ENCODE results near the gene GRK6.
"Not testable (repeated sequence)": the region's sequence is repeated elsewhere in the genome, so short reads cannot be mapped to it uniquely, and the experiment has no call there.

Gene GRK6

DNA sequence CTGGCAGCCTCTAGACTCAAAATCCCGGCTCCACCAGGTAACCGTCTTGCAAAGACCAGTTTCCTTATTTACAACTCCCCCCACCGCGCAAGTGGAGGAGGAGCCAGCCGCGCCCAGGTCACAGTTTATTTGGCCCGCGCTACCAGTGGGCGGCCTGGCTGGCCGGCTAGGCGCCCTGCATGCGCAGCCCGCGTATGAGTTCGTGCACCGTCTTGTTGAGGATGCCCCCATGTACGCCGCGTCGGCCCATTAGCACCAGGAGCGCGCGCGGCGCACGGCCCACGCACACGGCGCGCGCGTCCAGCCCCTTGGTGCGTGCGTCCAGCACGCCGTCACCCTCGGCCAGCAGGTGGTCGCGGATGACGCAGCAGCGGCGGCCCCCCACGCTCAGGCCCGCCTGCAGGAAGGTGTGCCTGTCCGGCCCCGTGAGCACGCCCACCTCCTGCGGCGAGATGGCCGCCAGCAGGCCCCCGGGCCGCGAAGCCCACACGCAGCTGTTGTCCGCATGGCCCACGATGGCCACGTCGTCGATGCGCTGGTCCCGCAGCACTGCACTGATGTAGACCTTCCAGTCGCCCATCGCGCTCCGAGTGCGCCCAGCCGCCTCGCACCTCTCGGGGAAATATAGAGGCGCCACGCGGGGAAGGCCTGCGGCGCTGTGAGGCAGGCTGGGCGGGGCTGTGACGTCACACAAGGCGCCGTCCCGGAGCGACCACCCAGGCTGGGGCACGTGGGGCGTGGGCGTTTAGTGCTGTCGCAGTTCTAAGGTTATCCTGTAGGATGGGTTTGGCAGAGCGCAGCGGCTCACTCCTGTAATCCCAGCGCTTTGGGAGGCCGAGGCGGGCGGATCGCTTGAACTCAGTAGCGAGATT, 26.2 kb upstream of the GRK6 start, which contains the start of gene PFN3:
Gene PFN3, minus strand, starts transcription at position 665 of the 872 bp plus-strand sequence. Its CDS starts 85 bp downstream, at position 580.
- DNase-seq, result no peak

DNA sequence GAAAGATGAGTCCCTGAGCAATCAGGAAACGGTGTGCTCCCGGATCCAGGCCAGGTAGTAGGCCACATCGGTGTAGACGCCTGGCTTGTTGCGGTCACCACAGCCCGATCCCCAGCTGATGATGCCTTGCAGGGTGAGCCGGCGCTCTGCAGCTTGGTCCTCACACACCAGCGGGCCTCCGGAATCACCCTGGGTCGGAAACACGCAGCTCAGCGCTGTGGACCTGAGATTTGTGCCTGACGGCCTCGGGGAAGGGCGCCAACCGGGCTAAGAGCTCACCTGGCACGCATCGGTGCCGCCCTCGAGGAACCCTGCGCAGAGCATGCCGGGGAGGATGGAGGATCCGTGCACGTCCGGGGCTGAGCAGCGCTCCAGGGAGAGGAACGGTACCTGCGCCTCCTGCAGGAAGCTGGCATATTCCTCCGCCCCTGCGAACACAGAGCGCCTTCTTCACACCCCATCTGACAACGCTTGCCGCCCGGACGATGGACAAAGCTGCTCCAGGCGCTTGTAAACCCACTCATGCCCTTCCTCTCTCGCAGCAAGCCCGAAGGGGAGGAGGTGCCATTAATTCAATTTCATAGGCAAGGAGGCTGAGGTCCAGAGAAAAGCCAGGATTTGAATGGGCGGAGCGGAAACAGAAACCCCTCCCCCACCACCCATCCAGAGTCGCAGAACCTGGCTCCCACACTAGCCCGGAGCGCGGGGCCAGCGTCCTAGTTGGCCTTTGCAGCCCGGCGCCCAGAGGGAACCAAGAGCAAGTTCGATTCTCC, 24.0 kb upstream of the GRK6 start:
- DNase-seq, result peak; percentile 65

DNA sequence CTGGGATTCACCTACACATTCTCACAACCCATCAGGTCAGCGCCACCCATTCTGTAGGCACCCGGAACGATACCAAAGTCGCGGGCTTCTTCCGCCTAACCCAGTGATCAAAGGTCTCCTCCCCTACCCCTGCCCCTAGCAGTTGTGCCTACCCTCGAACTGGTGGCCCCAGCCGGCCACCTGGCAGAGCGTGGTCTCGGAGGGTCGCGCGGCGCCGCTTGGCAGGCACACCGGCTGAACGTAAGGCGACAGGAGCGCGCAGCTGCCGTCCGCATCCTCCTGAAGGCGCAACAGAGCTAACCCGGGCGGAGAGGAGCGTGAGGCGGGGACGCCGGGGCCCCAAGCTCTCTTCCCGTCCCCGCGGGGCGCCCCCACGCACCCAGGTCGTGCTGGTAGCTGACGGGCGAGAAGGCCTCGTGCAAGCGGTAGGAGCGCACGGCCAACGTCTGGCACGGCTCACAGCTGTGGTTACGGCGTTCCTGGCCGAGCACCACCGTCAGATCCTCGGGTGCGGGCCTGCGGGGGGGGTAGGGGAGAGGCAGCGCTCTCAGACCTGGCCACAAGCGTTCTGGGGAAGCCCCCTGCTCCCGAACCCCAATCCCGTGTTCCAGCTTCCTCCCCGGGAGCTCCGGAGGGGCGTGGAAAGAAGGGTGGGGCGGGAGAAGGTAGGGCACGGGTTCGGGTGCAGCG, 23.2 kb upstream of the GRK6 start:
- peak; percentile 44 for DNase-seq

DNA sequence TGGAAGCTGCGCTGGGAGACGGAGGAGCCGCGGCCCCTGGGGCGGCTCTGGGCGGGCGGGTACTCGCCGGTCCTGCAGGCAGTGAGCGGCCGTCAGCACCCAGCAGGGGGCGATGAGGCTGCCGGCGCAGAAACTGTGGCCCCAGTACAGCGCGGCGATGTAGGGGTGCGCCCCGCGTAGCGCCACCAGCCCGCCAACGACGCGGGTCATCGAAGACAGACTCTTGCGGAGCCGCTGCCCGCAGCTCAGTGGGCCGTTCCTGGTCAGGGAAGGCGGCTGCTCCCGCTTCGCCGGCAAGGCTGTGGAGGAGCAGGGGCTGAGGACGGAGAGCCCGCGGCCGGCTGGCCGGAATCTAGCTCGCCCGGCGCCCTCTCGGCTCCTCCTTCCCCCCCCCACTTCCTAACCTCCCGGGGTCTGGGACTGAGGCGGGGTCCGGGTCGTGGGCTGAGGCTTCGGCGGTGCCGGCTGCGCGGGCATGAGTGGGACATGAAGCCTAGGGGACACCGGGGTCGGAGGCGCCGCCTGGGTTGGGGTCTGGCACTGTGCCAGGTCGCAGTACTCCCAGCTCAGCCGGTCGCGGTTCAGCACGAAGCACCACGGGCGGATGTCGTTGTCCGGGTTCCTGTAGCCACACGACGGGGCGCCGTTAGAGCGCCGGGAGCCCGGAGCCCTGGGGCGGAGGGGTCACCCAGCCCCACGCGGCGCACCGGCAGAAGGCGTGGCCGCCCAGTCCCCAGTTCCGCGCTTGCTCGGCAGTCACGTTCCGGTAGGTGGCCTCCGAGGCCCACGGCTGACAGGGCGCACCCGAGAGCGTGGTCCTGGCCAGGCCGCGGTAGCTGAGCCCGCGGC, 22.5 kb upstream of the GRK6 start:
- peak; percentile 79 for DNase-seq

DNA sequence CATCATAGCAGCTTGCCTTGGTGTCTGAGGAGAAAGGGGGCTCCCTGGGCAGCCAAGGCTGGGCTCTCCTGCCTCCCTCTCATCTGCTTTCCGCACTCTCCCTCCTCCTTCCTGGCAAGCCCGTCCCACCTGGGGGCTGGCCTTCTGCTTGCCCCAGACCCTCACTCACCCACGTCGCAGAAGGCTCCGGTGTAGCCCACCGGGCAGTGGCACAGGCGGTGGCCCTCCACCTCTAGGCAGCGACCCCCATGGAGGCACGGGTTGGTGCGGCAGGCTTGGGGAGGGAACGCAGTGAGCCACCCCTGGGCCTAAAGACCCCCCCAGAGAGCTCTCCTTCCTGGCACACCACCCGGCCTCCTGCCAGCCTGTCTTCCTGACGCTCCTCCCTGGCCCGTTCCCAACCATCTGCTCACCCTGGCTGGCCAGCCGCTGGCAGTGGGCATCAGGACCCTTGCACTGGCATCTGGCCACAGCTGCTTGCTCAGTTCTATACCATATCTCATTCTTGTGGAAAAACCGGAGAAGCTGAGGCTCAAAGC, 21.8 kb upstream of the GRK6 start:
- DNase-seq, result no peak

DNA sequence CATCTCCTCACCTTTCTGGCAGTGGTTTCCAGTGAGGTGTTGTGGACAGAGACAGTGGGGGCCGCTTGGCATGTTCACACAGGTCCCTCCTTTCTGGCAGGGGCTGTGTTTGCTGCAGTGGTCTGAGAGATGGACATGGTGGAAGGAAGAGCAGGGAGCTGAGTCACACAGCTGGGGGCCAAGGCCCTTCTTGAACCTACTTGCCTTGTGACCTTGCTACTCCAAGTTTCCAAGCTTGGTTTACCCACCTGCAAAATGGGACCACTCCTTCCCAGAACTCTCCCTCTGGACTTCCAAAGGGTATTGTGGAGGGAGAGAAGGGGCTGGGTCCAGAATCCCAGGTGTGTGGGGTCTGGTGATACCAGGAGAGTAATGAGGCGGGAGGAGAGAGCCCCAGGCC, 21.2 kb upstream of the GRK6 start:
- no peak for DNase-seq

DNA sequence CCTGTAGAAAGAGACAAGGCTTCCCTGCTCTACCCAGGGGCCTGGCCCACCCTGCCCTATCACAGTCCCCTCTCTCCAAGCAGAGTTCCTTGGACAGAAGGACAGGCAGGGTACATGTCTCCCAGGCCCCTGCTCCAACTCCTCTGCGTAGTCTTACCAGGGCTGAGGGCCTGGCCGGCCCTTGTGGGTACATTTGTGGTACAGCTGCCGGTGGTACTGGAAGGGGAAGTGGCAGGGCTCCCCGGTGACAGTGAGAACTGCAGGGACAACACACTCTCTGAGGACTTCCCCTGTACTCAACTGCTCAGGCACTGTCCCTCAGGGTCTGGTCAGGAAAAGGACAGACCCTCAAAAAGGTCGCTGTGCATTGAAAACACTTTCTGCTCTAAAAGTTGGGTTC, 20.7 kb upstream of the GRK6 start:
- no peak for DNase-seq

DNA sequence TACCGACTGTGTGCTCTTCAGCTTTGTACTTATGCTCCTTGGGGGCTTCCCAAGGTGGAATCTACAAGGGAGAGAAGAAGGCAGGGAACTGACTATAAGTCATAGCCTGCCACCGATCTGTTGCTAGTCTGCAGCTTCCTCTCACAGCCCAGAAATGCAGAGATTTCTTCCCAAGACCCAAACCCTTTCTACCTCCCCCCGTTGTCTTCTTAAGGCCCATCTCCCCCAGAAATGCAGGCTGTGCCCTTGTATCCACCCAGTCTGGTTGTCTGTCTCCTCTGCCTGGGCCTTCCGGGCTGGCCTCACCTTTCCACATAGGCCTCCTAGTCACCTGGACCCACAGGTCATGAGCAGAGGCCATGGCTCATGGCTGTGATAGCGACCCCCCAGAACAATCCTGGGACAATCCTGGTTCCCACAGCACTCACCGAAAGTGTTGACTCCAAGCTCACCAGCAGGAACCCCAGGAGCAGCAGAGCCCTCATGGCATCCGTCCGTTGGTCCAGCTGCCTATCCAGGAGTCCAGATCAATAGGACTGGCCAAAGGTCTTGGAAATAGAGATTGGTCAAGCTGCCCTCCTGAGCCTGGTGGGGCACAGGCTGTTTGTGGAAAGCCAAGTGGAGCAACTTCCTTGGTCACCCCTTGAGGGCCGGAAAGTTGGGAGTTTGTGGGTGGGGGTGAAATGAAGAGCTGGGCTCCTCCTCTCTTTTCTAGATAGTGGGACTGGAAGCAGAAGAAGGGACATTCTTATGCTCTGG, 17.3 kb upstream of the GRK6 start, which contains the start of gene F12:
Gene F12, minus strand, starts transcription at position 522 of the 759 bp plus-strand sequence. Its CDS starts 37 bp downstream, at position 485.
- DNase-seq, result no peak

DNA sequence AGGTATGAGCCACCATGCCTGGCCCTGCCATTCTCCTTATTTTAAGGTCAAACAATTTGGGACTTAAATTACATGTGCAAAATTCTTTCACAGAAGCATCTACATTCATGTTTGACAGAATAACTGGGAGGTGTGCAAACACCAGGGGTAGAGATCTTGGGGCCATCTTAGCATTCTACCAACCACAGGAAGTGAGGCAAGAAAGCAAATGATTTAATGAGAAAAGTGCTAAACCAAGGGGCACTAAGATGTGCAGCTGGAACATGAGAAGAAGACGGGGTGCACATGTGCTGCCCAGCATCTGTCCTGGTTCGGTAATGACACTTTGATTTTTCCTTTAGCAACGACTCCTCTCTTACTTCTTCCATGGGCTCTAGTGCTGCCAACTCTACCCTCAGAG, 15.9 kb upstream of the GRK6 start:
- DNase-seq, result no peak

DNA sequence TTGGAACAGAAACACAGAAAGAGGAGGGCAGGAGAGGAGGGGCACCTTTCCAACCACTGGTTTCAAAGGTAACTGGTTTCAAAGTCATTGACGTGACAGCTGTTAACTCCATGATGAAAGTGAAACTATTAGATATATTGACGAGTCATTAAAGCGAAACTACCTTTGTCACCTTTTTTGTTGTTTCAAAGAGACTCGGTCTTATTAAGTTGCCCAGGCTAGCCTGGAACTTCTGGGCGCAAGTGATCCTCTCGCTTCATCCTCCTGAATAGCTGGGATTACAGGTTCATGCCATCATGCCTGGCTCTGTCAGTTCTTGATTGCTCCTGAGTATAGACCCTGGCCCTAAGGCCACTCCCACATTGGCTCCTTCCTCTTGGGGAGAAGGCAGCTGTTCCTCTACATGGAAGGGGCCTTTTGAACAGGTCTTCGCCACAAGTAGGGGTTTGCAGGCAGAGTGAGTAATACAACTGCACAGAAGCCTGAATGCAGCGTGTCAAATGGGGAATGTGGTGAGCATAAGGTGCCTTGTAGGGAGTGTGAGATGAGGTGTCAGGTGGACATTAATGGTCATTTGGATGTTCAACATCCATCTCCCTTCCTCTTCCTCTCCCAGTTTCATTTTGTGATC, 13.8 kb upstream of the GRK6 start:
- DNase-seq, result no peak

DNA sequence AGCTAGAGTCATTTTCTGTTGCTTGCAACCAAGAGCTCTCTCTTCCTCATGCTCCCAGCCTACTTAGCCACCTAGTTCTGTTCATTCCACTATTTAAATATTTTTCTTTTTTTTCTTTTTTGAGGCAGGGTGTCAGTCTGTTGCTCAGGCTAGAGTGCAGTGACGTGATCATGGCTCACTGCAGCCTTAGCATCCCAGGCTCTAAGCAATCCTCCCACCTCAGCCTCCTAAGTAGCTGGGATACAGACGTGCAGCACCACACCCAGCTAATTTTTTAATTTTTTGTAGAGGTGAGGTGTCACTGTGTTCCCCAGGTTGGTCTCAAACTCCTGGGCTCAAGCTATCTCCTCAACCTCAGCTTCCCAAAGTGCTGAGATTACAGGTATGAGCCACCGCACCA, 12.0 kb upstream of the GRK6 start:
- no peak for DNase-seq

DNA sequence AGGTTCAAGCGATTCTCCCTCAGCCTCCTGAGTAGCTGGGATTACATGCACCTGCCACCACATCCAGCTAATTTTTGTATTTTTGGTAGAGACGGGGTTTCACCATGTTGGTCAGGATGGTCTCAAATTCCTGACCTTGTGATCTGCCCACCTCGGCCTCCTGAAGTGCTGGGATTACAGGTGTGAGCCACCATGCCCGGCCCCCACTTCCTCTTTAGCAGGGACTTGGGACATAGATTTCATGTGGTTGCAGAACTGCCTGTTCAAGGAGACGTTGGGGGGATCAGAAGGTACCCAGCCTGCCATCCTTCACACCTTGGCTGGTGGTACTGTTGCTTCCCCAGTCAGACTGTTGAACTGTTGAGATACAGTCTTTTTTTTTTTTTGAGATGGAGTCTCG, 9.4 kb upstream of the GRK6 start:
- not testable (repeated sequence) for DNase-seq

DNA sequence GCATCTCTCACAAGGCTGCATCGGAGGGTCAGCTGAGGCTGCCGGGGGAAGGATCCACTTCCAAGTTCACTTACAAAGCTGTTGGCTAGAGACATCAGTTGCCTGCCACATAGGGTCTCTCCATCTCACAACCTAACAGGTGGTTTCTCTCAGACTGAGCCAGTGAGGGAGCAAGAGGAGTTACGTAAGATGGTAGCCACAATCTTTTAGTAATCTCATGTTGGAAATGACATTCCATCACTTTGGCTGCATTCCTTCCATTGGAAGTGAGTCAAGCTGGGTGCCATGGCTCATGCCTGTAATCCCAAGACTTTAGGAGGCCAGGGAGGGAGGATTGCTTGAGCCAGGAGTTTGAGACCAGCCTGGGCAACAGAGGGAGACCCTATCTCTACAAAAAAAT, 7.4 kb upstream of the GRK6 start:
- DNase-seq, result no peak

DNA sequence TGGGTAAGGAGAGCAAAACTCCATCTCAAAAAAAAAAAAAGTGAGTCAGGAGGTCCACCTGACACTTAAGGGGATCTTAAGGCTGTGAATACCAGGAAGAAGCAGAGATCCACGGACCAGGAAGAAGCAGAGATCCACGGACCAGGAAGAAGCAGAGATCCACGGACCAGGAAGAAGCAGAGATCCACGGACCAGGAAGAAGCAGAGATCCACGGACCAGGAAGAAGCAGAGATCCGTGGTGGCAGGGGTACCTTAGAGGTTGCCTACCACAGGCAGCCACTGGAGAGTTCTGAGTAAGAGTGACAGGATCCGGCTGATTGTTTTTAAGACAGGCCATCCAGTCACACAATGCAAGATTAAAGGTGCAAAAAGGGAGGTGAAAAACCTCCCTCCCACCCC, 6.0 kb upstream of the GRK6 start:
- DNase-seq, result not testable (repeated sequence)

DNA sequence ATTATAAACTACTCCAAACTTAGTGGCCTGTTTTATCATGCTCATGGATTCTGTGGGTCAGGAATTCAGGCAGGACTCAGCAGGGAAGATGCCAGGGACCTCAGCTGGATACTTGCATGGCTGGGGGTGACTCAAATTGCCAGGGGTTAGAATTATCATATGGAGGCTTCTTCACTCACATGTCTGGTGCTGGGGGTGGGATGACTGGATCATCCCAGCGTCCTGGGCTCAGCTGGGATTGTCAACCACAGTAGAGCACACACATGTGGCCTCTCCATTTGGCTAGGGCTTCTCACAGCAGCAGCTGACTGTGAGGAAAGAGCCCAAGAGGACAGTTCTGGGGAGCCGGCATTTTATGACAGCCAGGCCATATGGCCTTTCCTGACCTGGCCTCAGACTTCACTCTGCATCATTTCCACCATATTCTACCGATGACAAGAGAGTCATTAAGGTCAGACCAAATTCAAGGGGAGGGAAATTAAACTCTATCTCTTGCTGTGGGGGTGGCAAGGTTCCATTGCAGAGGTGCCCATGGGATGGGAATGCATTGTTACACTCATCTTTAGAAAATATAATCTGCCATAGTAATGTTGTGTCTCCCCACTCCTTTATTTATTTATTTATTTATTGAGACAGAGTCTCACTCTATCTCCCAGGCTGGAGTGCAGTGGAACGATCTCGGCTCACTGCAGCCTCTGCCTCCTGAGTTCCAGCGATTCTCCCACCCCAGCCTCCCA, 5.2 kb upstream of the GRK6 start:
- DNase-seq, result no peak

DNA sequence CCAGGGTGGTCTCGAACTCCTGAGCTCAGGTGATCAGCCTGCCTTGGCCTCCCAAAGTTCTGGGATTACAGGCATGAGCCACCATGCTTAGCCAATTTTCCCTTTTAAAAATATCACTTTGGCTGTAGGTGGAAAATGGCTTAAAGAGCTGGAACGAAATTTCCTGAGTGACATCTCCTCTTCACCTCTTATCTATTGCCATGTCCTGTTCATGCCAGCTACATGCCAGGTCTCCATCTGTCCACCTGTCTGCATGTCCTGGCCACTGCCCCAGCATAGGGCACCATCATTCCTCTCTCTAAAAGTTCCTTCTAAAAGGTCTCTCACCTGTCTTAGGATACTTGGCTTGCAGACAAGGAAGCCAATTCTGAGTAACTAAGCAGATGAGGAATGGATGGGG, 2.8 kb upstream of the GRK6 start:
- DNase-seq, result no peak

DNA sequence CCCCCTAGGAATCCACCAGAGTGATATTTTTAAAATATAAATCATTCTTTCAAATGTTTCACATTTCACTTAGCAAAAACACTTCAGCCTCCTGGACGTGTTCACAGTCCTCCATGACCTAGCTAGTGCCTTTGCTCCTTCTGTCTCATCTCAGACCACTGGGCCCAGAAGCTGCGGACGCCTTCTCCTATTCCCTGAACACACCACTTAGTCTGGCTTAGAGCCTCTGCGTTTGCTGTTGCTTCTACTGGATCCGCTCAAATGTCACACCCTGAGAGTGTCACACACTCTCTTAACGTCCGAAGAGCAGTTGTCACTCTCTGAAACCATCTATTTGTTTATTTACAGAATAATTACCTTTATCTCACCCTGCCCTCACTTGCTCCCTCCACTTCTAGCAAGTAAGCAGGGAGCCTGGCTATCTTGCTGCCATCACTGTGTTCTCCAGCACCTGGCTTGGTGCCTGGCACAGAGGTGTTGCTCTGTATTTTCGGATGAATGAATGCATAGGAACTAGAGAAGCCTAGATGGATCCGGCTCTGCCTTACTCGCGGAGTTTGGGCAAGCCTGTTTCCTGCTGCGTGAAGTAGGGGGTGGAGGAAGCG, 1.2 kb upstream of the GRK6 start:
- DNase-seq, result no peak

DNA sequence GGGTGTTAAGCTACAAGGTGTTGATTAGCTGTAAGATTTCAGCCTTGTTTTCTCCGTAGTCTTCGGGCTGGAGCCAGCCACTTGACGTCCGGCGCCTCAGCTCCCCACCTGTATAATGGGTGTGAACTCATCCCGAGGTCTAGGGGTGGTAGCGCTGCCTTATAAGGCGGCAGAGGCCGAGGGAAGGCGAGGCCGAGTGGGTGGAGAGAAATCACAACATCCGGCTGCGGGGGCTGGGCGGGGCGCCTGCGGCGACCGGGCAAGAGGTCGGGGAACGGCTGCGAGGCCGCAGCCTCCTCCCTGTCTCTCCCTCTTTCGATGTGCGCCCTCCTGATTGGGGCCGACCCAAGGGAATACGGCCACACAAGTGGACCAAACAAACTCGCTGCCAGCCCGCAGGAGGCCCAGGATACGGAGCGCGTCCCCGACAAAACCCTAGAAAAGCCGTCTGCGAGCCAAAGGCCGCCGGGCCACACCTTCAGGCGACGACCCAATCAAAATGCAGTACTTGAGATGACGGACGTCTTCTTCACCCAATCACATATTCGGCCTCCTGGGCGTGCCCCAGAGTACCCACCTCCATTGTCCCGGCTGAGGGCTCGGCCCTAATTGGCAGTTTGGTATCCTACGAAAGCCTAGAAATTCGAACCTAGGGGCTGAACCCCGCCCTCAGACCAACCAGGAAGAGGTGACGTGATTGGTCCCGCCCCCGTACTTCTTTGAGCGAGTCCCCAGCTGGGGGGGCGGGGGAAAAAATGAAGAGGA, 493 bp upstream of the GRK6 start:
- DNase-seq, result peak; percentile 99
